HepG2 (cell line): ENCODE results near the gene CBLB. TPM values are rescaled to one million over a fixed set of nuclear protein-coding genes. Genes with fewer than 3 reads are reported as not detected.

Source experiments
- ATAC-seq: fragments of 200-7000 bp; cut with Tn5 transposase; 3 replicates; pipeline ENCODE4 v1.9.1; 2020; ENCODE audit warnings: mild to moderate bottlenecking, moderate library complexity
- BruUV-seq: library from RNA; stranded (reverse); fragments of 400-500 nt; replicated peaks from 2 replicates; lab custom pipeline; 2021; lab: Mats Ljungman, UMichigan
- CTCF ChIA-PET: fragments of 300-600 bp; formaldehyde crosslinking; extraction: SDS; loops from one replicate; lab custom pipeline; 2021; ENCODE audit warnings: low total read pairs, inconsistent platforms, low intra/inter-chr PET ratio; lab: Yijun Ruan, JAX
- POLR2A ChIA-PET: fragments of 350-600 bp; sonication (Branson Sonifier 250); formaldehyde crosslinking; loops from one replicate; lab custom pipeline; 2020; ENCODE audit warnings: antibody characterized with exemption, inconsistent platforms; lab: Yijun Ruan, JAX
- DNase-seq: peaks from one replicate; pipeline ENCODE4 v3.0.0-alpha.2; 2015; ENCODE audit warnings: low spot score
- FAIRE-seq: peaks from 3 replicates; lab custom pipeline; 2011; peaks lifted over from hg19 to GRCh38; lab: Jason Lieb, UNC
- H2AFZ ChIP-seq: one replicate; pipeline ENCODE4 v1.6.1; 2011; ENCODE audit warnings: low read length, inconsistent platforms
- H3K27ac ChIP-seq: fragments of 300-600 bp; 3 replicates; pipeline ENCODE4 v1.8.0; 2011; ENCODE audit warnings: mixed run types, mild to moderate bottlenecking, mixed read lengths, low read length, inconsistent platforms; ENCODE audit not compliant: insufficient read depth; ENCODE audit errors: extremely low read length
- H3K27me3 ChIP-seq, 2 experiments: fragments of 200-600 bp in 1 of 2; 2 replicates in 1 of 2; 3 replicates in 1 of 2; pipeline versions ENCODE4 v1.6.0 to v1.8.0; 2011; ENCODE audit warnings: low read length in 2 of 2, mild to moderate bottlenecking in 2 of 2, moderate library complexity in 2 of 2, inconsistent platforms in 1 of 2; ENCODE audit not compliant: insufficient read depth in 2 of 2, control insufficient read depth in 1 of 2
- H3K36me3 ChIP-seq, 2 experiments: fragments of 200-600 bp in 1 of 2; replicated peaks in 1 of 2; 2 replicates in 1 of 2; 3 replicates in 1 of 2; pipeline versions ENCODE4 v1.5.1 to v1.8.0; 2011; ENCODE audit warnings: low read length in 2 of 2, inconsistent platforms in 1 of 2; ENCODE audit not compliant: insufficient read depth in 2 of 2, control insufficient read depth in 1 of 2
- H3K4me1 ChIP-seq: 2 replicates; pipeline ENCODE4 v1.5.1; 2012; ENCODE audit warnings: low read length, inconsistent platforms; ENCODE audit not compliant: insufficient read depth
- H3K4me2 ChIP-seq: 2 replicates; pipeline ENCODE4 v1.6.0; 2011; ENCODE audit warnings: low read depth, low read length, inconsistent platforms
- H3K4me3 ChIP-seq, 3 experiments: fragments of 200-600 bp in 1 of 3; sonication (generic), shearing (Covaris generic) in 1 of 3; replicated peaks in 1 of 3; 2 replicates each; pipeline ENCODE4 v1.5.1; 2011 to 2016; ENCODE audit warnings: low read length in 3 of 3, inconsistent platforms in 2 of 3, low read depth in 2 of 3, mild to moderate bottlenecking in 2 of 3, control low read depth in 1 of 3, mixed read lengths in 1 of 3; ENCODE audit not compliant: insufficient read depth in 1 of 3
- H3K79me2 ChIP-seq: one replicate; pipeline ENCODE4 v1.6.1; 2011; ENCODE audit warnings: low read length, inconsistent platforms; ENCODE audit not compliant: insufficient read depth
- H3K9ac ChIP-seq: 2 replicates; pipeline ENCODE4 v1.6.0; 2011; ENCODE audit warnings: mild to moderate bottlenecking, low read depth, low read length, inconsistent platforms; ENCODE audit not compliant: insufficient read depth
- H3K9me3 ChIP-seq: 2 replicates; pipeline ENCODE4 v1.5.1; 2012; ENCODE audit warnings: mild to moderate bottlenecking, low read length
- H4K20me1 ChIP-seq: 2 replicates; pipeline ENCODE4 v1.6.0; 2011; ENCODE audit warnings: inconsistent platforms, mild to moderate bottlenecking, low read length, moderate library complexity; ENCODE audit not compliant: insufficient read depth
- CREB1 ChIP-seq, 2 experiments: fragments of 450-650 bp in 1 of 2; IDR thresholded peaks; 2 replicates each; pipeline ENCODE4 v1.6.1; 2016 to 2017; ENCODE audit warnings: control low read depth in 1 of 2, mild to moderate bottlenecking in 1 of 2, missing compliant biosample characterization in 1 of 2, missing genetic modification characterization in 1 of 2
- NCOA2 ChIP-seq: sonication (generic); formaldehyde crosslinking; IDR thresholded peaks from 2 replicates; pipeline ENCODE4 v1.8.0; 2022; ENCODE audit warnings: inconsistent platforms
- XBP1 ChIP-seq: sonication (generic); formaldehyde crosslinking; IDR thresholded peaks from 2 replicates; pipeline ENCODE4 v1.5.0; 2020; ENCODE audit warnings: missing genetic modification reagents
- ZNF672 ChIP-seq: sonication (generic); formaldehyde crosslinking; IDR thresholded peaks from 2 replicates; pipeline ENCODE4 v1.8.1; 2022; ENCODE audit warnings: missing genetic modification reagents
- WGBS: methylation state at CpG from one replicate; pipeline ENCODE4 v1.1.6; 2017; ENCODE audit warnings: low lambda C conversion rate; 5-methylcytosine and 5-hydroxymethylcytosine counted together
- in situ Hi-C: cut with HindIII; loops from 2 replicates; pipeline ENCODE4 v1.10.0; 2017; ENCODE audit warnings: low pct_unique_long_range_greater_than_20kb; ENCODE audit not compliant: extremely low pct_ligation_motif_present
- intact Hi-C: fragments of 100-400 bp; cut with micrococcal nuclease; formaldehyde crosslinking; loops from one replicate; pipeline ENCODE4 v1.10.0; 2022; ENCODE audit not compliant: unreplicated experiment
- polyA plus RNA-seq, 8 experiments: library from polyadenylated mRNA; depleted of rRNA in 3 of 8; stranded (reverse) in 7 of 8; unstranded in 1 of 8; fragments of >200 nt; fragmentation: Illumina TruSeq in 4 of 8; extraction: Trizol in 4 of 8; gene quantifications; 2 replicates each; pipeline versions ENCODE4 v1.2.1 to v1.2.3, GENCODE V29; 2011 to 2016; ENCODE audit warnings: low read depth in 4 of 8, missing spikeins in 1 of 8, mixed read lengths in 1 of 8; ENCODE audit not compliant: insufficient read depth in 1 of 8
- total RNA-seq, 5 experiments: library from RNA; depleted of rRNA; stranded (reverse); fragments of >200 nt; fragmentation: Illumina TruSeq; extraction: Trizol; gene quantifications; 2 replicates each; pipeline ENCODE4 v1.2.3, GENCODE V29; 2016; ENCODE audit warnings: low read depth in 1 of 5
- TF ChIP-seq, protein P1 (sequence below): sonication (generic); formaldehyde crosslinking; IDR thresholded peaks from 2 replicates; pipeline ENCODE4 v1.4.0; 2020; ENCODE audit warnings: mild to moderate bottlenecking, missing genetic modification reagents, borderline replicate concordance
- TF ChIP-seq, protein P2 (sequence below): IDR thresholded peaks from 2 replicates; pipeline ENCODE4 v1.6.1; 2016; ENCODE audit warnings: mild to moderate bottlenecking, missing biosample characterization, missing genetic modification reagents
- TF ChIP-seq, protein P3 (sequence below): sonication (generic); formaldehyde crosslinking; IDR thresholded peaks from 2 replicates; pipeline ENCODE4 v1.5.1; 2020; ENCODE audit warnings: missing genetic modification reagents, mild to moderate bottlenecking, borderline replicate concordance
- TF ChIP-seq, protein P4 (sequence below): sonication (generic); formaldehyde crosslinking; IDR thresholded peaks from 2 replicates; pipeline ENCODE4 v1.8.0; 2022; ENCODE audit warnings: low read depth, missing genetic modification reagents
- TF ChIP-seq, protein P5 (sequence below): sonication (generic); formaldehyde crosslinking; IDR thresholded peaks from 2 replicates; pipeline ENCODE4 v1.8.0; 2022; ENCODE audit warnings: mild to moderate bottlenecking, missing genetic modification reagents, moderate library complexity

The CBLB gene
- total and polyA plus RNA-seq, 2 of the 13 experiments (the other 11 are each of a cell fraction or from before 2014, with no cell fraction given) = 9.8 to 16.4 TPM

DNA sequence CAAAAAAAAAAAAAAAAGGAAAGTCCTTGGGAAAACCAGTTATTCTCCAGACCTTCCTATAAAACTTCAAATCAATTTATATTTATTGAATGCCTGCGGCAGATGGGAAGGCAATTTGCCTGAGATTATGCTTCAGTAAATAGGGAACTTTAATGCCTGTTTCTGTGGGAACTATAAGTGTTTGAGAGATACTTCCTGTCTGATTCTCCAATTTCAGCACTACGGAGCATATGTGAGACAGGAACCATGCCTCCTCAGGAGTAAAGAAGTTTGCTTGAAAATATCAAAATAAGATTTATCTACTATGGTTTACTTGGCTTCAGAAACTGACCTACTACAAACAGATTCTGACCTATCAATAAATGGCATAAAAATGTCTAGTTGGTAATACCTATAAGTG, 135.5 kb downstream of the CBLB start (continued):
- TF ChIP-seq, protein P1, sequence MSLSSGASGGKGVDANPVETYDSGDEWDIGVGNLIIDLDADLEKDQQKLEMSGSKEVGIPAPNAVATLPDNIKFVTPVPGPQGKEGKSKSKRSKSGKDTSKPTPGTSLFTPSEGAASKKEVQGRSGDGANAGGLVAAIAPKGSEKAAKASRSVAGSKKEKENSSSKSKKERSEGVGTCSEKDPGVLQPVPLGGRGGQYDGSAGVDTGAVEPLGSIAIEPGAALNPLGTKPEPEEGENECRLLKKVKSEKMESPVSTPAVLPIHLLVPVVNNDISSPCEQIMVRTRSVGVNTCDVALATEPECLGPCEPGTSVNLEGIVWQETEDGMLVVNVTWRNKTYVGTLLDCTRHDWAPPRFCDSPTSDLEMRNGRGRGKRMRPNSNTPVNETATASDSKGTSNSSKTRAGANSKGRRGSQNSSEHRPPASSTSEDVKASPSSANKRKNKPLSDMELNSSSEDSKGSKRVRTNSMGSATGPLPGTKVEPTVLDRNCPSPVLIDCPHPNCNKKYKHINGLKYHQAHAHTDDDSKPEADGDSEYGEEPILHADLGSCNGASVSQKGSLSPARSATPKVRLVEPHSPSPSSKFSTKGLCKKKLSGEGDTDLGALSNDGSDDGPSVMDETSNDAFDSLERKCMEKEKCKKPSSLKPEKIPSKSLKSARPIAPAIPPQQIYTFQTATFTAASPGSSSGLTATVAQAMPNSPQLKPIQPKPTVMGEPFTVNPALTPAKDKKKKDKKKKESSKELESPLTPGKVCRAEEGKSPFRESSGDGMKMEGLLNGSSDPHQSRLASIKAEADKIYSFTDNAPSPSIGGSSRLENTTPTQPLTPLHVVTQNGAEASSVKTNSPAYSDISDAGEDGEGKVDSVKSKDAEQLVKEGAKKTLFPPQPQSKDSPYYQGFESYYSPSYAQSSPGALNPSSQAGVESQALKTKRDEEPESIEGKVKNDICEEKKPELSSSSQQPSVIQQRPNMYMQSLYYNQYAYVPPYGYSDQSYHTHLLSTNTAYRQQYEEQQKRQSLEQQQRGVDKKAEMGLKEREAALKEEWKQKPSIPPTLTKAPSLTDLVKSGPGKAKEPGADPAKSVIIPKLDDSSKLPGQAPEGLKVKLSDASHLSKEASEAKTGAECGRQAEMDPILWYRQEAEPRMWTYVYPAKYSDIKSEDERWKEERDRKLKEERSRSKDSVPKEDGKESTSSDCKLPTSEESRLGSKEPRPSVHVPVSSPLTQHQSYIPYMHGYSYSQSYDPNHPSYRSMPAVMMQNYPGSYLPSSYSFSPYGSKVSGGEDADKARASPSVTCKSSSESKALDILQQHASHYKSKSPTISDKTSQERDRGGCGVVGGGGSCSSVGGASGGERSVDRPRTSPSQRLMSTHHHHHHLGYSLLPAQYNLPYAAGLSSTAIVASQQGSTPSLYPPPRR (CRISPR knock-in tag) = no peak

DNA sequence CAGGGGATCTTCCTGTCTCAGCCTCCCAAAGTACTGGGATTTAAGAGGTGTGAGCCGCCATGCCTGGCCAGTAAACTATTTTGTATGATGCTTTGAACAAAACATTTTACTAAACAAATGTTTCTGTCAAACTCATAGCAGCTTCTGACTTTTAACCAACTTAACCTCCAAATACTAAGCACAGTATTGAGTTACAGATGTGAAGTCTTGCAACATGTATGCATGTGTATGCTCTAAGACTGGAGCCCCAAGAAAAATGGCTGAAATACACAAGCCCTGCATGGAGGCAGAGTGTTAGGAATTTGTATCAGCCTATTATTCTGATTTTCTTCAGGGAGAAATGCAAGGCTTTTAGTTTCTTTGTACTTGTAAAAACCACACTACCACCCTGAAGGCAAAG, 137.1 kb downstream of the CBLB start:
- Histone ChIP-seq H2AFZ (no peak overlapping the region), H3K27me3 (no peaks in the 10 kb centered on the region), H3K27ac (no peak overlapping the region), H3K9ac (no peak overlapping the region), H3K36me3 (no peaks in the 10 kb centered on the region; a peak in 1 of 5 replicates), H3K9me3 (no peaks in the 10 kb centered on the region), H3K4me3 (no peak overlapping the region), H3K4me2 (no peak overlapping the region), H3K4me1 (no peaks in the 10 kb centered on the region)
- CTCF ChIA-PET = no interaction called here
- 96% methylated on average over 1 of the region's 1 CpG for WGBS
- intact Hi-C loops = no loop called here
- BruUV-seq = no TSS peak
- DNase-seq = no peak
- no peak for TF ChIP-seq ZNF672
- no peak for TF ChIP-seq CREB1 (IDR thresholded peaks at IDR 0.05)
- TF ChIP-seq CREB1 (CRISPR knock-in tag; IDR thresholded peaks at IDR 0.05) = no peak
- TF ChIP-seq XBP1 = no peak
- TF ChIP-seq NCOA2 (CRISPR knock-in tag) = no peak
- TF ChIP-seq, protein P2, sequence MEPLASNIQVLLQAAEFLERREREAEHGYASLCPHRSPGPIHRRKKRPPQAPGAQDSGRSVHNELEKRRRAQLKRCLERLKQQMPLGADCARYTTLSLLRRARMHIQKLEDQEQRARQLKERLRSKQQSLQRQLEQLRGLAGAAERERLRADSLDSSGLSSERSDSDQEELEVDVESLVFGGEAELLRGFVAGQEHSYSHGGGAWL = no peak
- TF ChIP-seq, protein P3, sequence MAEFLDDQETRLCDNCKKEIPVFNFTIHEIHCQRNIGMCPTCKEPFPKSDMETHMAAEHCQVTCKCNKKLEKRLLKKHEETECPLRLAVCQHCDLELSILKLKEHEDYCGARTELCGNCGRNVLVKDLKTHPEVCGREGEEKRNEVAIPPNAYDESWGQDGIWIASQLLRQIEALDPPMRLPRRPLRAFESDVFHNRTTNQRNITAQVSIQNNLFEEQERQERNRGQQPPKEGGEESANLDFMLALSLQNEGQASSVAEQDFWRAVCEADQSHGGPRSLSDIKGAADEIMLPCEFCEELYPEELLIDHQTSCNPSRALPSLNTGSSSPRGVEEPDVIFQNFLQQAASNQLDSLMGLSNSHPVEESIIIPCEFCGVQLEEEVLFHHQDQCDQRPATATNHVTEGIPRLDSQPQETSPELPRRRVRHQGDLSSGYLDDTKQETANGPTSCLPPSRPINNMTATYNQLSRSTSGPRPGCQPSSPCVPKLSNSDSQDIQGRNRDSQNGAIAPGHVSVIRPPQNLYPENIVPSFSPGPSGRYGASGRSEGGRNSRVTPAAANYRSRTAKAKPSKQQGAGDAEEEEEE (CRISPR knock-in tag) = no peak
- TF ChIP-seq, protein P4, sequence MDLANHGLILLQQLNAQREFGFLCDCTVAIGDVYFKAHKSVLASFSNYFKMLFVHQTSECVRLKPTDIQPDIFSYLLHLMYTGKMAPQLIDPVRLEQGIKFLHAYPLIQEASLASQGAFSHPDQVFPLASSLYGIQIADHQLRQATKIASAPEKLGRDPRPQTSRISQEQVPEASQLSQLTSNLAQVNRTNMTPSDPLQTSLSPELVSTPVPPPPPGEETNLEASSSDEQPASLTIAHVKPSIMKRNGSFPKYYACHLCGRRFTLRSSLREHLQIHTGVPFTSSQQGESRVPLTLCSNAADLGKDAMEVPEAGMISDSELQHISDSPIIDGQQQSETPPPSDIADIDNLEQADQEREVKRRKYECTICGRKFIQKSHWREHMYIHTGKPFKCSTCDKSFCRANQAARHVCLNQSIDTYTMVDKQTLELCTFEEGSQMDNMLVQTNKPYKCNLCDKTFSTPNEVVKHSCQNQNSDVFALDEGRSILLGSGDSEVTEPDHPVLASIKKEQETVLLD (CRISPR knock-in tag) = no peak
- TF ChIP-seq, protein P5, sequence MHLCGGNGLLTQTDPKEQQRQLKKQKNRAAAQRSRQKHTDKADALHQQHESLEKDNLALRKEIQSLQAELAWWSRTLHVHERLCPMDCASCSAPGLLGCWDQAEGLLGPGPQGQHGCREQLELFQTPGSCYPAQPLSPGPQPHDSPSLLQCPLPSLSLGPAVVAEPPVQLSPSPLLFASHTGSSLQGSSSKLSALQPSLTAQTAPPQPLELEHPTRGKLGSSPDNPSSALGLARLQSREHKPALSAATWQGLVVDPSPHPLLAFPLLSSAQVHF (CRISPR knock-in tag) = no peak
- TF ChIP-seq, all 625 proteins: peak for 0
- Histone ChIP-seq H3K79me2 (no peaks in the 10 kb centered on the region), H4K20me1 (no peaks in the 10 kb centered on the region)
- FAIRE-seq = no peak
- no peak for ATAC-seq
- in situ Hi-C loops = loop anchor here (5.0 kb wide), 1 partner anchor 59 kb away; no protein-coding TSS in a partner anchor
- POLR2A ChIA-PET = no interaction called here
